GM23338 (cell line): Measurements from ENCODE around the gene N4BP2L1. TPM values are rescaled to one million over a fixed set of nuclear protein-coding genes. Genes with fewer than 3 reads are reported as not detected.

Experiments used
- ATAC-seq: fragments of 200-7000 bp; cut with Tn5 transposase; 3 replicates; pipeline ENCODE4 v1.9.1; 2020
- DNase-seq: peaks from one replicate; pipeline ENCODE4 v3.0.0-alpha.2; 2015; ENCODE audit warnings: low spot score
- H2AFZ ChIP-seq: fragments of 200-600 bp; sonication (generic); 2 replicates; pipeline ENCODE4 v1.8.0; 2016; ENCODE audit warnings: antibody characterized with exemption, mild to moderate bottlenecking, moderate library complexity
- H3F3A ChIP-seq: fragments of 200-600 bp; sonication (generic); replicated peaks from 2 replicates; pipeline ENCODE4 v1.8.0; 2017; ENCODE audit warnings: antibody characterized with exemption, mixed run types, low read depth
- H3K27ac ChIP-seq: fragments of 200-600 bp; sonication (generic); 2 replicates; pipeline ENCODE4 v1.6.1; 2016; ENCODE audit warnings: low read depth
- H3K27me3 ChIP-seq: fragments of 200-600 bp; sonication (generic); 2 replicates; pipeline ENCODE4 v1.8.0; 2016; ENCODE audit warnings: mild to moderate bottlenecking, mixed run types, moderate library complexity; ENCODE audit not compliant: insufficient read depth
- H3K36me3 ChIP-seq: fragments of 200-600 bp; sonication (generic); 2 replicates; pipeline ENCODE4 v1.8.0; 2016; ENCODE audit warnings: mild to moderate bottlenecking; ENCODE audit not compliant: insufficient read depth
- H3K4me1 ChIP-seq: fragments of 200-600 bp; sonication (generic); 2 replicates; pipeline ENCODE4 v1.8.0; 2016; ENCODE audit warnings: mild to moderate bottlenecking, moderate library complexity; ENCODE audit not compliant: insufficient read depth
- H3K4me2 ChIP-seq: fragments of 200-600 bp; sonication (generic); 2 replicates; pipeline ENCODE4 v1.7.1; 2017; ENCODE audit warnings: mixed run types
- H3K4me3 ChIP-seq: fragments of 200-600 bp; sonication (generic); 2 replicates; pipeline ENCODE4 v1.6.1; 2016; ENCODE audit warnings: mixed run types
- H3K79me2 ChIP-seq: fragments of 200-600 bp; sonication (generic); replicated peaks from 2 replicates; pipeline ENCODE4 v1.8.0; 2017; ENCODE audit warnings: mild to moderate bottlenecking; ENCODE audit not compliant: insufficient read depth
- H3K9me2 ChIP-seq: fragments of 200-600 bp; sonication (generic); 2 replicates; pipeline ENCODE4 v1.8.0; 2017; ENCODE audit not compliant: insufficient read depth
- H4K20me1 ChIP-seq: fragments of 200-600 bp; sonication (generic); replicated peaks from 2 replicates; pipeline ENCODE4 v1.8.0; 2017; ENCODE audit warnings: mild to moderate bottlenecking; ENCODE audit not compliant: insufficient read depth
- H3K27ac Mint-ChIP-seq: 2 replicates; pipeline ENCODE4 v1.8.0; 2020; ENCODE audit warnings: inconsistent platforms, mild to moderate bottlenecking, moderate library complexity, mixed read lengths
- H3K27me3 Mint-ChIP-seq: 3 replicates; pipeline ENCODE4 v1.8.0; 2022; ENCODE audit warnings: low read depth, mild to moderate bottlenecking, moderate library complexity, mixed read lengths, inconsistent platforms; ENCODE audit not compliant: insufficient read depth, poor library complexity
- H3K36me3 Mint-ChIP-seq: 3 replicates; pipeline ENCODE4 v1.8.0; 2021; ENCODE audit warnings: low read depth, mild to moderate bottlenecking, inconsistent platforms, moderate library complexity, mixed read lengths
- H3K4me1 Mint-ChIP-seq: 3 replicates; pipeline ENCODE4 v1.8.0; 2020; ENCODE audit warnings: mild to moderate bottlenecking, inconsistent platforms, mixed read lengths
- H3K4me3 Mint-ChIP-seq: 3 replicates; pipeline ENCODE4 v1.8.0; 2021; ENCODE audit warnings: moderate library complexity, mild to moderate bottlenecking, inconsistent platforms, mixed read lengths
- H3K9me3 Mint-ChIP-seq: 3 replicates; pipeline ENCODE4 v1.8.0; 2020; ENCODE audit warnings: moderate library complexity, mild to moderate bottlenecking, inconsistent platforms, mixed read lengths
- CREB1 ChIP-seq: fragments of 250-450 bp; sonication (Bioruptor Pico); IDR thresholded peaks from 2 replicates; pipeline ENCODE4 v1.5.0; 2020; ENCODE audit warnings: low read depth, mild to moderate bottlenecking, moderate library complexity
- EZH2 ChIP-seq: fragments of 200-600 bp; sonication (generic); IDR thresholded peaks from one replicate; pipeline ENCODE4 v1.8.0; 2017; ENCODE audit warnings: antibody characterized with exemption, mild to moderate bottlenecking, low read depth; ENCODE audit not compliant: unreplicated experiment
- JUNB ChIP-seq: IDR thresholded peaks from one replicate; pipeline ENCODE4 v1.6.1; 2016; ENCODE audit warnings: antibody characterized with exemption; ENCODE audit not compliant: unreplicated experiment
- NANOG ChIP-seq: IDR thresholded peaks from 2 replicates; pipeline ENCODE4 v1.6.1; 2016; ENCODE audit warnings: antibody characterized with exemption, borderline replicate concordance
- POLR2AphosphoS5 ChIP-seq: IDR thresholded peaks from 2 replicates; pipeline ENCODE4 v1.6.1; 2016; ENCODE audit warnings: antibody characterized with exemption, low read depth
- STAT1 ChIP-seq: IDR thresholded peaks from one replicate; pipeline ENCODE4 v1.6.1; 2016; ENCODE audit warnings: antibody characterized with exemption; ENCODE audit not compliant: unreplicated experiment
- ZNF114 ChIP-seq: fragments of 250-450 bp; sonication (Bioruptor Pico); IDR thresholded peaks from 2 replicates; pipeline ENCODE4 v1.5.0; 2020; ENCODE audit warnings: mild to moderate bottlenecking, moderate library complexity
- polyA plus RNA-seq: library from polyadenylated mRNA; unstranded; fragments of >200 nt; fragmentation: Nextera tagmentation; extraction: Ambion mirVana; gene quantifications from 2 replicates; pipeline ENCODE4 v1.2.1, GENCODE V29; 2016
- total RNA-seq: library from RNA; depleted of rRNA; stranded (reverse); fragments of >200 nt; shearing (Covaris generic); gene quantifications from 2 replicates; pipeline ENCODE4 v1.2.3, GENCODE V29; 2014
- TF ChIP-seq, protein P1 (sequence below), 2 experiments: fragments of 200-600 bp in 1 of 2; sonication (generic) in 1 of 2; conservative IDR thresholded peaks; 2 replicates each; pipeline versions ENCODE4 v1.5.1 to v1.6.1; 2016 to 2017; ENCODE audit warnings: antibody characterized with exemption in 2 of 2, low read depth in 2 of 2, mild to moderate bottlenecking in 2 of 2, moderate library complexity in 1 of 2
- TF ChIP-seq, protein P2 (sequence below): IDR thresholded peaks from one replicate; pipeline ENCODE4 v1.6.1; 2018; ENCODE audit warnings: antibody characterized with exemption; ENCODE audit not compliant: unreplicated experiment
- TF ChIP-seq, protein P3 (sequence below): fragments of 250-450 bp; sonication (Bioruptor Pico); IDR thresholded peaks from 2 replicates; pipeline ENCODE4 v1.5.0; 2020; ENCODE audit warnings: mild to moderate bottlenecking, moderate library complexity

N4BP2L1 gene
- total and polyA plus RNA-seq, 2 experiments from 2014 or later, result 3.3 to 4.1 TPM

DNA sequence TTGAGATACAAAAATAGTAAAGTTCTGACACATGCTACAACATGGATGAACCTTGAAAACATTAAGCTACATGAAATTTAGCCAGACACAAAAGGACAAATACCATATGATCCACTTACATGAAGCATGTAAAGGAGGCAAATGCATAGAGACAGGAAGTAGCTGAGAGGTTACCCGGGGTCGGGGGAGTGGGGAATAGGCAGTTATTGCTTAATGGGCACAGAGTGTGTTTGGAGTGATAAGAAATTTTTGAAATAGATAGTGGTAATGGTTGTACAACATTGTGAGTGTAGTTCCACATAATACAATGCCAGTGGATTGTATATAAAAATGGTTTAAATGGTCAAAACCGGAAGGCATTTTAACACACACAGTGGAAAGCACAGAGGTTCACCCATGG is 4.3 kb downstream of the N4BP2L1 start (continued):
- TF ChIP-seq, protein P1, sequence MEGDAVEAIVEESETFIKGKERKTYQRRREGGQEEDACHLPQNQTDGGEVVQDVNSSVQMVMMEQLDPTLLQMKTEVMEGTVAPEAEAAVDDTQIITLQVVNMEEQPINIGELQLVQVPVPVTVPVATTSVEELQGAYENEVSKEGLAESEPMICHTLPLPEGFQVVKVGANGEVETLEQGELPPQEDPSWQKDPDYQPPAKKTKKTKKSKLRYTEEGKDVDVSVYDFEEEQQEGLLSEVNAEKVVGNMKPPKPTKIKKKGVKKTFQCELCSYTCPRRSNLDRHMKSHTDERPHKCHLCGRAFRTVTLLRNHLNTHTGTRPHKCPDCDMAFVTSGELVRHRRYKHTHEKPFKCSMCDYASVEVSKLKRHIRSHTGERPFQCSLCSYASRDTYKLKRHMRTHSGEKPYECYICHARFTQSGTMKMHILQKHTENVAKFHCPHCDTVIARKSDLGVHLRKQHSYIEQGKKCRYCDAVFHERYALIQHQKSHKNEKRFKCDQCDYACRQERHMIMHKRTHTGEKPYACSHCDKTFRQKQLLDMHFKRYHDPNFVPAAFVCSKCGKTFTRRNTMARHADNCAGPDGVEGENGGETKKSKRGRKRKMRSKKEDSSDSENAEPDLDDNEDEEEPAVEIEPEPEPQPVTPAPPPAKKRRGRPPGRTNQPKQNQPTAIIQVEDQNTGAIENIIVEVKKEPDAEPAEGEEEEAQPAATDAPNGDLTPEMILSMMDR (conservative IDR thresholded peaks at IDR 0.05; ENCODE audit: low read depth in 2 of 2), result no peak
- TF ChIP-seq, protein P2, sequence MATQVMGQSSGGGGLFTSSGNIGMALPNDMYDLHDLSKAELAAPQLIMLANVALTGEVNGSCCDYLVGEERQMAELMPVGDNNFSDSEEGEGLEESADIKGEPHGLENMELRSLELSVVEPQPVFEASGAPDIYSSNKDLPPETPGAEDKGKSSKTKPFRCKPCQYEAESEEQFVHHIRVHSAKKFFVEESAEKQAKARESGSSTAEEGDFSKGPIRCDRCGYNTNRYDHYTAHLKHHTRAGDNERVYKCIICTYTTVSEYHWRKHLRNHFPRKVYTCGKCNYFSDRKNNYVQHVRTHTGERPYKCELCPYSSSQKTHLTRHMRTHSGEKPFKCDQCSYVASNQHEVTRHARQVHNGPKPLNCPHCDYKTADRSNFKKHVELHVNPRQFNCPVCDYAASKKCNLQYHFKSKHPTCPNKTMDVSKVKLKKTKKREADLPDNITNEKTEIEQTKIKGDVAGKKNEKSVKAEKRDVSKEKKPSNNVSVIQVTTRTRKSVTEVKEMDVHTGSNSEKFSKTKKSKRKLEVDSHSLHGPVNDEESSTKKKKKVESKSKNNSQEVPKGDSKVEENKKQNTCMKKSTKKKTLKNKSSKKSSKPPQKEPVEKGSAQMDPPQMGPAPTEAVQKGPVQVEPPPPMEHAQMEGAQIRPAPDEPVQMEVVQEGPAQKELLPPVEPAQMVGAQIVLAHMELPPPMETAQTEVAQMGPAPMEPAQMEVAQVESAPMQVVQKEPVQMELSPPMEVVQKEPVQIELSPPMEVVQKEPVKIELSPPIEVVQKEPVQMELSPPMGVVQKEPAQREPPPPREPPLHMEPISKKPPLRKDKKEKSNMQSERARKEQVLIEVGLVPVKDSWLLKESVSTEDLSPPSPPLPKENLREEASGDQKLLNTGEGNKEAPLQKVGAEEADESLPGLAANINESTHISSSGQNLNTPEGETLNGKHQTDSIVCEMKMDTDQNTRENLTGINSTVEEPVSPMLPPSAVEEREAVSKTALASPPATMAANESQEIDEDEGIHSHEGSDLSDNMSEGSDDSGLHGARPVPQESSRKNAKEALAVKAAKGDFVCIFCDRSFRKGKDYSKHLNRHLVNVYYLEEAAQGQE, result no peak
- no peak for TF ChIP-seq CREB1 (CRISPR knock-in tag)
- no peak for TF ChIP-seq NANOG
- no peak for TF ChIP-seq EZH2
- TF ChIP-seq JUNB, result no peak
- TF ChIP-seq ZNF114, result no peak
- no peak for TF ChIP-seq STAT1

DNA sequence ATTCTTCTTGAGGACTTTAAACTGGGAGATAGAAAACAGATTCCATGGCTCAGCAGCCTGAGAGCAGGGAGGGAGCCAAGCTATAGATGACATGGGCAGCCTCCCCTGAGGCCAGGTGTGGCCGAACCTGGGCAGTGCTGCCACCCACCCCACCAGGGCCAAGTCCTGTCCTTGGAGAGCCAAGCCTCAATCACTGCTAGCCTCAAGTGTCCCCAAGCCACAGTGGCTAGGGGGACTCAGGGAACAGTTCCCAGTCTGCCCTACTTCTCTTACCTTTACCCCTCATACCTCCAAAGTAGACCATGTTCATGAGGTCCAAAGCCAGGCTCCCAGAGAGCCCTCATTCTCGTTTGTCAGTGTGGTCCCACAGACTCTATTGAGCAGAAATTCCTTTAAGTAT is 8.1 kb downstream of the N4BP2L1 start:
- no peak for ATAC-seq
- H3K9me3 Mint-ChIP-seq, result peaks cover 27% of the 10 kb centered on the region
- TF ChIP-seq JUNB (no peak), NANOG (no peak), POLR2AphosphoS5 (no peak)
- TF ChIP-seq, protein P3, sequence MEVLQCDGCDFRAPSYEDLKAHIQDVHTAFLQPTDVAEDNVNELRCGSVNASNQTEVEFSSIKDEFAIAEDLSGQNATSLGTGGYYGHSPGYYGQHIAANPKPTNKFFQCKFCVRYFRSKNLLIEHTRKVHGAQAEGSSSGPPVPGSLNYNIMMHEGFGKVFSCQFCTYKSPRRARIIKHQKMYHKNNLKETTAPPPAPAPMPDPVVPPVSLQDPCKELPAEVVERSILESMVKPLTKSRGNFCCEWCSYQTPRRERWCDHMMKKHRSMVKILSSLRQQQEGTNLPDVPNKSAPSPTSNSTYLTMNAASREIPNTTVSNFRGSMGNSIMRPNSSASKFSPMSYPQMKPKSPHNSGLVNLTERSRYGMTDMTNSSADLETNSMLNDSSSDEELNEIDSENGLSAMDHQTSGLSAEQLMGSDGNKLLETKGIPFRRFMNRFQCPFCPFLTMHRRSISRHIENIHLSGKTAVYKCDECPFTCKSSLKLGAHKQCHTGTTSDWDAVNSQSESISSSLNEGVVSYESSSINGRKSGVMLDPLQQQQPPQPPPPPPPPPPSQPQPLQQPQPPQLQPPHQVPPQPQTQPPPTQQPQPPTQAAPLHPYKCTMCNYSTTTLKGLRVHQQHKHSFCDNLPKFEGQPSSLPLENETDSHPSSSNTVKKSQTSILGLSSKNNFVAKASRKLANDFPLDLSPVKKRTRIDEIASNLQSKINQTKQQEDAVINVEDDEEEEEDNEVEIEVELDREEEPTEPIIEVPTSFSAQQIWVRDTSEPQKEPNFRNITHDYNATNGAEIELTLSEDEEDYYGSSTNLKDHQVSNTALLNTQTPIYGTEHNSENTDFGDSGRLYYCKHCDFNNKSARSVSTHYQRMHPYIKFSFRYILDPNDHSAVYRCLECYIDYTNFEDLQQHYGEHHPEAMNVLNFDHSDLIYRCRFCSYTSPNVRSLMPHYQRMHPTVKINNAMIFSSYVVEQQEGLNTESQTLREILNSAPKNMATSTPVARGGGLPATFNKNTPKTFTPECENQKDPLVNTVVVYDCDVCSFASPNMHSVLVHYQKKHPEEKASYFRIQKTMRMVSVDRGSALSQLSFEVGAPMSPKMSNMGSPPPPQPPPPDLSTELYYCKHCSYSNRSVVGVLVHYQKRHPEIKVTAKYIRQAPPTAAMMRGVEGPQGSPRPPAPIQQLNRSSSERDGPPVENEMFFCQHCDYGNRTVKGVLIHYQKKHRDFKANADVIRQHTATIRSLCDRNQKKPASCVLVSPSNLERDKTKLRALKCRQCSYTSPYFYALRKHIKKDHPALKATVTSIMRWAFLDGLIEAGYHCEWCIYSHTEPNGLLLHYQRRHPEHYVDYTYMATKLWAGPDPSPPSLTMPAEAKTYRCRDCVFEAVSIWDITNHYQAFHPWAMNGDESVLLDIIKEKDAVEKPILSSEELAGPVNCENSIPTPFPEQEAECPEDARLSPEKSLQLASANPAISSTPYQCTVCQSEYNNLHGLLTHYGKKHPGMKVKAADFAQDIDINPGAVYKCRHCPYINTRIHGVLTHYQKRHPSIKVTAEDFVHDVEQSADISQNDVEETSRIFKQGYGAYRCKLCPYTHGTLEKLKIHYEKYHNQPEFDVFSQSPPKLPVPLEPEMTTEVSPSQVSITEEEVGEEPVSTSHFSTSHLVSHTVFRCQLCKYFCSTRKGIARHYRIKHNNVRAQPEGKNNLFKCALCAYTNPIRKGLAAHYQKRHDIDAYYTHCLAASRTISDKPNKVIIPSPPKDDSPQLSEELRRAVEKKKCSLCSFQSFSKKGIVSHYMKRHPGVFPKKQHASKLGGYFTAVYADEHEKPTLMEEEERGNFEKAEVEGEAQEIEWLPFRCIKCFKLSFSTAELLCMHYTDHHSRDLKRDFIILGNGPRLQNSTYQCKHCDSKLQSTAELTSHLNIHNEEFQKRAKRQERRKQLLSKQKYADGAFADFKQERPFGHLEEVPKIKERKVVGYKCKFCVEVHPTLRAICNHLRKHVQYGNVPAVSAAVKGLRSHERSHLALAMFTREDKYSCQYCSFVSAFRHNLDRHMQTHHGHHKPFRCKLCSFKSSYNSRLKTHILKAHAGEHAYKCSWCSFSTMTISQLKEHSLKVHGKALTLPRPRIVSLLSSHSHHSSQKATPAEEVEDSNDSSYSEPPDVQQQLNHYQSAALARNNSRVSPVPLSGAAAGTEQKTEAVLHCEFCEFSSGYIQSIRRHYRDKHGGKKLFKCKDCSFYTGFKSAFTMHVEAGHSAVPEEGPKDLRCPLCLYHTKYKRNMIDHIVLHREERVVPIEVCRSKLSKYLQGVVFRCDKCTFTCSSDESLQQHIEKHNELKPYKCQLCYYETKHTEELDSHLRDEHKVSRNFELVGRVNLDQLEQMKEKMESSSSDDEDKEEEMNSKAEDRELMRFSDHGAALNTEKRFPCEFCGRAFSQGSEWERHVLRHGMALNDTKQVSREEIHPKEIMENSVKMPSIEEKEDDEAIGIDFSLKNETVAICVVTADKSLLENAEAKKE (CRISPR knock-in tag), result no peak
- TF ChIP-seq, protein P2, result no peak

More for the DNA sequence above, 8.1 kb downstream of the N4BP2L1 start:
- Mint-ChIP-seq H3K4me3 (no peak overlapping the region), H3K4me1 (peaks cover 12% of the 10 kb centered on the region), H3K27me3 (peaks cover 9% of the 10 kb centered on the region), H3K36me3 (peaks cover 28% of the 10 kb centered on the region), H3K27ac (no peak overlapping the region)
- Histone ChIP-seq H3K27ac (no peak overlapping the region), H3K4me1 (peaks cover 7% of the 10 kb centered on the region; the same call in 1 of the 2 replicates), H3K4me3 (no peak overlapping the region), H3K27me3 (no peaks in the 10 kb centered on the region), H3K9me2 (0 out of 2 replicates have a peak, but pooled peaks cover 4% of the 10 kb centered on the region), H3K4me2 (no peak overlapping the region), H4K20me1 (no peaks in the 10 kb centered on the region), H2AFZ (no peak overlapping the region), H3F3A (no peaks in the 10 kb centered on the region), H3K36me3 (no peaks in the 10 kb centered on the region), H3K79me2 (no peaks in the 10 kb centered on the region)
- DNase-seq, result no peak
